GM18502 (cell line): ENCODE data around the gene ERGIC2.
A peak's percentile ranks its signal among the peaks of the same experiment; 100 is the strongest.
"Not testable (repeated sequence)": the region's sequence is repeated elsewhere in the genome, so short reads cannot be mapped to it uniquely, and the experiment has no call there.

Source experiments
- ATAC-seq: cut with Tn5 transposase; IDR thresholded peaks from one replicate; pipeline ENCODE4 v1.9.1; 2021; ENCODE audit warnings: mild to moderate bottlenecking; ENCODE audit not compliant: unreplicated experiment, poor library complexity

ERGIC2 gene, protein sequence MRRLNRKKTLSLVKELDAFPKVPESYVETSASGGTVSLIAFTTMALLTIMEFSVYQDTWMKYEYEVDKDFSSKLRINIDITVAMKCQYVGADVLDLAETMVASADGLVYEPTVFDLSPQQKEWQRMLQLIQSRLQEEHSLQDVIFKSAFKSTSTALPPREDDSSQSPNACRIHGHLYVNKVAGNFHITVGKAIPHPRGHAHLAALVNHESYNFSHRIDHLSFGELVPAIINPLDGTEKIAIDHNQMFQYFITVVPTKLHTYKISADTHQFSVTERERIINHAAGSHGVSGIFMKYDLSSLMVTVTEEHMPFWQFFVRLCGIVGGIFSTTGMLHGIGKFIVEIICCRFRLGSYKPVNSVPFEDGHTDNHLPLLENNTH

GRCh38 chr12:29380536-29381523, at the start of gene ERGIC2:
Gene ERGIC2, minus strand, starts transcription at chr12:29381172. Its CDS starts 9,539 bp downstream, at chr12:29371633.
- peak; percentile 98 for ATAC-seq

DNA sequence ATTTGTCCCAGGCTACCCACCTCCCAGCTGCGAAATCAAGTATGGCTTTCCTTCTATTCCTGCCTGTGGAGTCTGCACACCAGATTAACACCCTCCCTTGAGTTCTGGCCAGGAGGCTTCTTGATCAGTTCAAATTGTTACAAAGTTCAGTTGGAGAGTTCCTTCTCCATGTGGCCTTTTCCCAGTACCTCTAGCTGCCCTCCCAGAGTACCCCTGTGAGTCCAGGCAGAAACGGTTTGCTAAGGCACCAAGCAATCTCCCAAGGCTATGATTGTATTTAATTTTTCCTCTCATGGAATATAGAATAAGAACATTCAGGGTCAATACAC, 49.7 kb upstream of the ERGIC2 start:
- no peak for ATAC-seq

GRCh38 chr12:29429999-29430715, 49.2 kb upstream of the ERGIC2 start:
- no peak for ATAC-seq

- peak; percentile 63 for ATAC-seq
Observed at GRCh38 chr12:29428633-29429032, 47.7 kb upstream of the ERGIC2 start.

DNA sequence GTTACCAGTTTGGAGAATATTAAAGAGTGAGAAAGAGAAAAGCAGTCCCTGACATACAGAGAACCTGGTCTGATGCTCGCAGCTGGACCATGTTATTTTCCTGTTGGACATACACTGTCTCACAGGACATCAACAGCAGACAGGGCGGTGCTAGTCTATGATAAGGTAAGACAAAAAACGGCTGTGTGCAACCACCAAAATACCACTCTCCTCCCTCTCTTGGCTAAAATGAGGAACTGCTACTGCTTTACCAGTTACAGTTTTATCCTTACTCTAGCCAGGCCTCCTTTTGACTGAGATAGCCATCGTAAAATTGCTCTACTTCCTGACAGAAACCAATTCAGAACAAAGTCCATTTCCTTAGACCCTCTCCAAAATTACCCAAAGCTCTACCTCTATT, 47.0 kb upstream of the ERGIC2 start:
- ATAC-seq: peak; percentile 99

- no peak for ATAC-seq
Observed at GRCh38 chr12:29426498-29426897, 45.5 kb upstream of the ERGIC2 start.

- ATAC-seq: no peak
Observed at GRCh38 chr12:29425722-29426121, 44.8 kb upstream of the ERGIC2 start.

GRCh38 chr12:29416748-29417147, 35.8 kb upstream of the ERGIC2 start:
- no peak for ATAC-seq

GRCh38 chr12:29415111-29415510, 34.1 kb upstream of the ERGIC2 start:
- ATAC-seq: no peak

- ATAC-seq: no peak
Observed at GRCh38 chr12:29414368-29414767, 33.4 kb upstream of the ERGIC2 start.

GRCh38 chr12:29405561-29405960, 24.6 kb upstream of the ERGIC2 start:
- no peak for ATAC-seq

DNA sequence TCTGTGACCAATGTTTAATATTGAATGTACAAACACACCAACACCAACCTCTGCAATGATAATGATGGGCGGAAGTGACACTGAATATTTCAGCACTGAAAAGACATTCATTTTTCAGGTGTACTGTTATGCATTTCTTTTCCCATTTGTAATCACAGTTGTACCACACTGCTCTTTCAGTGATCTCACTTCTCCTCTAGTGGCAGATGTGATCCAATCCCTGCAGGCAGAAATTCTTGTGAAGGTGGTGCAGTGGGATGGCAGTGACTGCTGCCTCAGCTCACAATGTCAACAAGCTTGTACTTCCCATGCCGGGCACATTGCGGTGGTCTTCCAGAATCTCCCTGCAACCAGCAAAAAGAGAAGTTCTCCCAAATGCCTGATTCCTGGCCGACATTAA, 23.0 kb upstream of the ERGIC2 start:
- no peak for ATAC-seq

DNA sequence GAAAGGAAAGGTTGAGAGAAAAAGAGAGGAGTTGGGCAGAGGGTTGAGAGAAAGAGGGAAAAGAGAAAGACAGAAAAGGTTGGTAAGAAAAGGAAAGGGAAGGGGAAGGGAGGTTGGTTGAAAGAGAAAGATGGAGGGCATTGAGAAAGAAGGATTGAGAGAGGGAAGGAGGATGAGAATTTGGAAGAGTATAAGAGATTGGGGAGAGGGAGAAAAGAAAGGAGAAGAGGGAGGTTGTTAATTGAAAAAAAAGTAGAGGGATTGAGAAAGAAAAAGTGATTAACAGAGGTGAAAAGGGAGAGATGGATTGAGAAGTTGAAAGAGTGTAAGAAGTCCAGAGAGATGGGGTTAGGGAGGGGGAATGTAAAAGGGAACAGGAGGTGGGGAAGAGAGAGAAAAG, 21.5 kb upstream of the ERGIC2 start:
- ATAC-seq: no peak

DNA sequence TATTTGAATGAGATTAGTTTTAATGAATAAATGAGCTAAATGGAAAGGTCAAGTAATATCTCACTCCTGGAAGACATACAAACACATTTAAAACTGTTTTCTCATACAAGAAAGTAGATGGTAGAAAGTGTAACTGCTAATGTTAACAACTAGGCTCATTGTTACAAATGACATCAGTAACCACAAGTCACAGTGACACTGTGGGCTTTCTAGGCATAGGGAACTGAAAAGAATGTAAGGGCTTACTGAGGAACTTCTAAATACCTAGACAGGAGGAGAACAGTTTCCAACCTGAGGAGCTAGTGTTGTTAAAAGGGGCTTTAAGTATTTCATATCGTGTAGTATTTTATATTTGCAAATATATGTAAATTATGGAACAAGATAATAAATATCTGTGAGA, 17.5 kb upstream of the ERGIC2 start:
- ATAC-seq: no peak

GRCh38 chr12:29396774-29397173, 15.8 kb upstream of the ERGIC2 start:
- no peak for ATAC-seq

GRCh38 chr12:29395356-29395755, 14.4 kb upstream of the ERGIC2 start:
- ATAC-seq: no peak

GRCh38 chr12:29390419-29390818, 9.4 kb upstream of the ERGIC2 start:
- ATAC-seq: not testable (repeated sequence)

DNA sequence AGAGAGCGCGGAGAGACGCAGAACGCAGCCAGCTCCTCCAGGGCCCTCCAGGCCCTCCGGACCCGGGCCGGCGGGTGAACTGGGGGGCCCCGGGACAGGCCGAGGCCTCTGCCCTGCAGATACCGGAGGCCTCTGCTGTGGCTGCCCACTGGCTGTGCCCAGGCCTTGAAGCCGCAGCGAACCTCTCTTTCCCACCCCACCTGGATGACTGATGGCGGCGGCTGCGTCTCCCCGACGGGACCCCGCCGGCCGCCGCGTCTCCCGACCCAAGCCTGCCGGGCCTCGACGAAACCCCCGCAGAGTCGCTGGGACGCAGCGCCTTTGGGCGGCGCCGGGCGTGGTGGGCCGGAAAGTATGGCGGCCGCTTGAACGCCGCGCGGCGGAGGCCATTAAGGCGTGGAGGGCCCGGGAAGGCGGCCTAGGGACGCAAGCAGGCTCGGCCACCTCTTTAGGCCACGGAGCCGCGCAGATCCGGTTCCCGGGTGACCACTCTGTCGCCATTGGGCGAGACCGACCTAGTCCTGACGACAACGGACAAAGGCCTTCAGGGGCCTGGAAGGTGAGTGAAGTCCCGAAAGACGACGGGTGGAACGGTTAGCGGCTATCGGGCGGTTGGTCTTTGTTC, 8.4 kb upstream of the ERGIC2 start:
- ATAC-seq: no peak

GRCh38 chr12:29386084-29386680, 5.2 kb upstream of the ERGIC2 start:
- ATAC-seq: not testable (repeated sequence)

GRCh38 chr12:29385194-29385593, 4.2 kb upstream of the ERGIC2 start:
- not testable (repeated sequence) for ATAC-seq
